ENCODE results near the gene MFN1. TPM values are rescaled to one million over a fixed set of nuclear protein-coding genes. Genes with fewer than 3 reads are reported as not detected.

Gene MFN1
- total RNA-seq, 3 donors from 2014 or later (not counting 1 experiment from before 2014, with no cell fraction given) = 42.4 to 52.9 (median 47.2) TPM

GRCh38 chr3:179321668-179322285, 25.7 kb upstream of the MFN1 start:
- H3K27me3 Mint-ChIP-seq (ENCODE audit: low read depth in 2 of 2) = no peaks in the 10 kb centered on the region
- no peaks in the 10 kb centered on the region for H3K9me3 Mint-ChIP-seq
- TF ChIP-seq CTCF (IDR thresholded peaks at IDR 0.05) = no peak
- intact Hi-C loops (cut with micrococcal nuclease) = loop anchor here (1.0 kb wide), 2 partner anchors 26 to 172 kb away; partner anchors contain the start of gene MFN1
- Histone ChIP-seq H3K36me3 (ENCODE audit: control insufficient read depth, insufficient read depth, low read length) (no peaks in the 10 kb centered on the region), H3K9me3 (ENCODE audit: control insufficient read depth, insufficient read depth, low read length) (no peaks in the 10 kb centered on the region), H3K4me1 (ENCODE audit: control insufficient read depth, insufficient read depth, low read length) (peaks cover 17% of the 10 kb centered on the region), H3K4me3 (ENCODE audit: low read length) (no peak overlapping the region), H3K27ac (ENCODE audit: low read length) (peak overlapping the region; percentile 52), H3K27me3 (ENCODE audit: control insufficient read depth, insufficient read depth, low read length) (no peaks in the 10 kb centered on the region)
- peaks cover 29% of the 10 kb centered on the region in 2 donors for H3K4me1 Mint-ChIP-seq
- 55% methylated on average over 10 of the region's 10 CpGs for WGBS (ENCODE audit: insufficient coverage)
- H3K4me3 Mint-ChIP-seq = peak overlapping the region; percentile 86
- DNase-seq (peak in 1 of 2 donors; percentile 42), ATAC-seq (no peak)
- H3K36me3 Mint-ChIP-seq = no peaks in the 10 kb centered on the region
- peak overlapping the region; percentile 75 to 92 for H3K27ac Mint-ChIP-seq

GRCh38 chr3:179322286-179323196, 25.0 kb upstream of the MFN1 start, which contains the start of gene ZNF639:
Gene ZNF639, plus strand, starts transcription at chr3:179323031. Its CDS starts 5,263 bp downstream, at chr3:179328294.
- peak; percentile 80 for TF ChIP-seq CTCF (IDR thresholded peaks at IDR 0.05)
- under 1% methylated on average over 75 of the region's 75 CpGs for WGBS (ENCODE audit: insufficient coverage)
- Mint-ChIP-seq H3K36me3 (no peaks in the 10 kb centered on the region), H3K9me3 (no peaks in the 10 kb centered on the region), H3K27me3 (ENCODE audit: low read depth in 2 of 2) (no peaks in the 10 kb centered on the region), H3K4me3 (peak within 1 kb of the TSS; percentile 90), H3K4me1 (peaks cover 29% of the 10 kb centered on the region in 2 donors), H3K27ac (peak within 1 kb of the TSS; percentile 92 to 94)
- Histone ChIP-seq H3K4me1 (ENCODE audit: control insufficient read depth, insufficient read depth, low read length) (peaks cover 17% of the 10 kb centered on the region), H3K36me3 (ENCODE audit: control insufficient read depth, insufficient read depth, low read length) (peaks cover 2% of the 10 kb centered on the region), H3K4me3 (ENCODE audit: low read length) (peak within 1 kb of the TSS; percentile 98), H3K27me3 (ENCODE audit: control insufficient read depth, insufficient read depth, low read length) (no peaks in the 10 kb centered on the region), H3K27ac (ENCODE audit: low read length) (peak within 1 kb of the TSS; percentile 97), H3K9me3 (ENCODE audit: control insufficient read depth, insufficient read depth, low read length) (no peaks in the 10 kb centered on the region)
- ATAC-seq (peak; percentile 88 to 96 (median 89)), DNase-seq (peak; percentile 85 to 95)
- intact Hi-C loops (cut with micrococcal nuclease) = loop anchor here (1.0 kb wide), 3 partner anchors 25 to 240 kb away; partner anchors contain the start of genes ACTL6A and MFN1

- Mint-ChIP-seq H3K9me3 (no peaks in the 10 kb centered on the region), H3K27me3 (ENCODE audit: low read depth in 2 of 2) (no peaks in the 10 kb centered on the region), H3K27ac (peak overlapping the region; percentile 92 to 94), H3K36me3 (no peaks in the 10 kb centered on the region), H3K4me1 (peaks cover 29% of the 10 kb centered on the region in 2 donors), H3K4me3 (peak overlapping the region; percentile 90)
- DNase-seq (peak; percentile 59 to 84), ATAC-seq (peak; percentile 48 to 57 (median 48))
- Histone ChIP-seq H3K4me1 (ENCODE audit: control insufficient read depth, insufficient read depth, low read length) (peaks cover 17% of the 10 kb centered on the region), H3K27ac (ENCODE audit: low read length) (peak overlapping the region; percentile 97), H3K27me3 (ENCODE audit: control insufficient read depth, insufficient read depth, low read length) (no peaks in the 10 kb centered on the region), H3K36me3 (ENCODE audit: control insufficient read depth, insufficient read depth, low read length) (peaks cover 10% of the 10 kb centered on the region), H3K4me3 (ENCODE audit: low read length) (peak overlapping the region; percentile 98), H3K9me3 (ENCODE audit: control insufficient read depth, insufficient read depth, low read length) (no peaks in the 10 kb centered on the region)
- WGBS (ENCODE audit: insufficient coverage) = under 1% methylated on average over 81 of the region's 81 CpGs
- TF ChIP-seq CTCF (IDR thresholded peaks at IDR 0.05) = no peak
- intact Hi-C loops (cut with micrococcal nuclease) = loop anchor here (1.0 kb wide), 1 partner anchor 239 kb away; the partner anchor contains the start of gene ACTL6A
Observed at GRCh38 chr3:179323197-179324110, 24.1 kb upstream of the MFN1 start.
